ENCODE measurements around the gene PGC. TPM values are rescaled to one million over a fixed set of nuclear protein-coding genes. Genes with fewer than 3 reads are reported as not detected.
A peak's percentile ranks its signal among the peaks of the same experiment; 100 is the strongest.

Gene PGC
- polyA plus RNA-seq, 3 donors: not detected

DNA sequence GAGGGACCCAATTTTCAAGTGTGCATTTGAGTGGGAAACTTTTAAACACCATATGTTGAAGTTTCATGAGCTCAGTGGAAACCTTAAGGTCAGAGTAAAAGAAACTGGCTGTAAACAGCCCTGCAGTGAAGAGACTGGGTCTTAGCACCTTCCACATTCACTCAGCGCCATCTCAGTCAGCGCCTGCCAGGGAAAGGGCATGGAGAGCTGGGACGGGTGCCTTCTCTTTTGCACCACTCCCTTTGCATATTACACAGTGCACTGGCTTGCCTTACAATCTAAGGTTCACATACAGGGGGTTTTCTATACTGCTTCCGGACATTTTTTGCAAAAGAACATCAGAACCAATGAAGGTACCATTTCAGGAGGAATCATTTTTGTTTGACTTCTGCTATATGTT, 44.8 kb upstream of the PGC start:
- peak overlapping the region in 2 of 7 donors; percentile 13 to 32 for H3K27ac Mint-ChIP-seq
- TF ChIP-seq, protein P1, sequence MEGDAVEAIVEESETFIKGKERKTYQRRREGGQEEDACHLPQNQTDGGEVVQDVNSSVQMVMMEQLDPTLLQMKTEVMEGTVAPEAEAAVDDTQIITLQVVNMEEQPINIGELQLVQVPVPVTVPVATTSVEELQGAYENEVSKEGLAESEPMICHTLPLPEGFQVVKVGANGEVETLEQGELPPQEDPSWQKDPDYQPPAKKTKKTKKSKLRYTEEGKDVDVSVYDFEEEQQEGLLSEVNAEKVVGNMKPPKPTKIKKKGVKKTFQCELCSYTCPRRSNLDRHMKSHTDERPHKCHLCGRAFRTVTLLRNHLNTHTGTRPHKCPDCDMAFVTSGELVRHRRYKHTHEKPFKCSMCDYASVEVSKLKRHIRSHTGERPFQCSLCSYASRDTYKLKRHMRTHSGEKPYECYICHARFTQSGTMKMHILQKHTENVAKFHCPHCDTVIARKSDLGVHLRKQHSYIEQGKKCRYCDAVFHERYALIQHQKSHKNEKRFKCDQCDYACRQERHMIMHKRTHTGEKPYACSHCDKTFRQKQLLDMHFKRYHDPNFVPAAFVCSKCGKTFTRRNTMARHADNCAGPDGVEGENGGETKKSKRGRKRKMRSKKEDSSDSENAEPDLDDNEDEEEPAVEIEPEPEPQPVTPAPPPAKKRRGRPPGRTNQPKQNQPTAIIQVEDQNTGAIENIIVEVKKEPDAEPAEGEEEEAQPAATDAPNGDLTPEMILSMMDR (IDR thresholded peaks at IDR 0.05): no peak
- H3K9me3 Mint-ChIP-seq: no peaks in the 10 kb centered on the region
- H3K27me3 Mint-ChIP-seq (ENCODE audit: low read depth in 3 of 3): peaks cover 0 to 2% (median 0%) of the 10 kb centered on the region in 3 donors
- intact Hi-C loops (cut with micrococcal nuclease): no loop called here
- peaks cover 4% of the 10 kb centered on the region for H3K4me1 Mint-ChIP-seq
- Histone ChIP-seq H3K9me3 (replicated peaks in 1 of 2; ENCODE audit: control insufficient read depth in 1 of 2, insufficient read depth in 1 of 2, low read length in 2 of 2) (no peaks in the 10 kb centered on the region), H3K79me2 (ENCODE audit: insufficient read depth, low read length) (peaks cover 18% of the 10 kb centered on the region), H3K27me3 (ENCODE audit: control insufficient read depth in 2 of 2, insufficient read depth in 2 of 2, low read length in 2 of 2) (no peaks in the 10 kb centered on the region), H2AFZ (ENCODE audit: insufficient read depth, low read depth, low read length, poor library complexity, severe bottlenecking) (no peak overlapping the region), H3K27ac (ENCODE audit: low read depth in 1 of 2, low read length in 2 of 2) (no peak overlapping the region), H3K4me1 (ENCODE audit: control insufficient read depth in 1 of 2, insufficient read depth in 2 of 2, low read length in 2 of 2) (peaks cover 3 to 22% of the 10 kb centered on the region in 2 donors), H3K36me3 (replicated peaks in 1 of 2; ENCODE audit: control insufficient read depth in 1 of 2, insufficient read depth in 2 of 2, low read length in 2 of 2) (peaks cover 28 to 63% of the 10 kb centered on the region in 2 donors), H3K4me2 (replicated peaks; ENCODE audit: extremely low read depth, low read length, poor library complexity, severe bottlenecking) (no peak overlapping the region), H3K9ac (ENCODE audit: insufficient read depth, low read length, poor library complexity, severe bottlenecking) (no peak overlapping the region), H3K4me3 (replicated peaks in 1 of 3; ENCODE audit: low read depth in 2 of 3, low read length in 3 of 3) (no peak overlapping the region), H4K20me1 (ENCODE audit: insufficient read depth, low read length) (peaks cover 9% of the 10 kb centered on the region)
- 83% methylated on average over 1 of the region's 4 CpGs for WGBS (ENCODE audit: insufficient coverage)
- DNase-seq: no peak
- H3K4me3 Mint-ChIP-seq: no peak overlapping the region
- H3K36me3 Mint-ChIP-seq: peaks cover 47 to 62% of the 10 kb centered on the region in 2 donors

DNA sequence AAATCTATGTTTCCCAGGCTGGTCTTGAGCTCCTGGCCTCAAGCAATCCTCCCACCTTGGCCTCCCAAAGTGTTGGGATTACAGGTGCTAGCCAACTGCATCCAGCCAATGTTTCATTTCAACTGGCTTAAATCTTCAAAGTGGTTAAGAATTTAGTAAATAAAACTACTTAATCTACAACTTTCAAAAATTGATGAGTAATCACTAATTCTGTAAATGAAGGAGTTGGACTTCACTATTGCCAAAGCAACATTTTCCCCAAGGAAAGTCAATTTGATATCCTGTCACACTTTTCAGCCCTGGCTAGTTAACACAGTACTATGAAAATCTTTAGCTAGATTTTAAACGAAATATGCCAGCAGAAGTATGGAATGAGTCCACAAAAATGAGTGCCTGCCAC, 44.1 kb upstream of the PGC start:
- no peak overlapping the region for H3K27ac Mint-ChIP-seq
- no peaks in the 10 kb centered on the region for H3K9me3 Mint-ChIP-seq
- H3K4me2 ChIP-seq (replicated peaks; ENCODE audit: extremely low read depth, low read length, poor library complexity, severe bottlenecking): no peak overlapping the region
- no peak for DNase-seq
- no peaks in the 10 kb centered on the region for H3K9me3 ChIP-seq (replicated peaks in 1 of 2; ENCODE audit: control insufficient read depth in 1 of 2, insufficient read depth in 1 of 2, low read length in 2 of 2)
- peaks cover 45 to 55% of the 10 kb centered on the region in 2 donors for H3K36me3 Mint-ChIP-seq
- H3K79me2 ChIP-seq (ENCODE audit: insufficient read depth, low read length): peaks cover 23% of the 10 kb centered on the region
- peaks cover 3 to 28% of the 10 kb centered on the region in 2 donors for H3K4me1 ChIP-seq (ENCODE audit: control insufficient read depth in 1 of 2, insufficient read depth in 2 of 2, low read length in 2 of 2)
- H3K4me3 Mint-ChIP-seq: no peak overlapping the region
- peaks cover 28 to 59% of the 10 kb centered on the region in 2 donors for H3K36me3 ChIP-seq (replicated peaks in 1 of 2; ENCODE audit: control insufficient read depth in 1 of 2, insufficient read depth in 2 of 2, low read length in 2 of 2)
- intact Hi-C loops (cut with micrococcal nuclease): no loop called here
- no peak overlapping the region for H3K27ac ChIP-seq (ENCODE audit: low read depth in 1 of 2, low read length in 2 of 2)
- H3K4me3 ChIP-seq (replicated peaks in 1 of 3; ENCODE audit: low read depth in 2 of 3, low read length in 3 of 3): no peak overlapping the region
- TF ChIP-seq, protein P1 (IDR thresholded peaks at IDR 0.05): no peak
- H3K27me3 ChIP-seq (ENCODE audit: control insufficient read depth in 2 of 2, insufficient read depth in 2 of 2, low read length in 2 of 2): no peaks in the 10 kb centered on the region
- peaks cover 0 to 2% (median 0%) of the 10 kb centered on the region in 3 donors for H3K27me3 Mint-ChIP-seq (ENCODE audit: low read depth in 3 of 3)
- H3K4me1 Mint-ChIP-seq: peaks cover 4% of the 10 kb centered on the region
- no peak overlapping the region for H3K9ac ChIP-seq (ENCODE audit: insufficient read depth, low read length, poor library complexity, severe bottlenecking)
- H4K20me1 ChIP-seq (ENCODE audit: insufficient read depth, low read length): peaks cover 9% of the 10 kb centered on the region
- no peak overlapping the region for H2AFZ ChIP-seq (ENCODE audit: insufficient read depth, low read depth, low read length, poor library complexity, severe bottlenecking)
- no CpG with 5 or more reads among the region's 1 CpG for WGBS (ENCODE audit: insufficient coverage)

Data from CD14-positive monocyte (primary cell).